ENCODE results near the gene TANC1. TPM values are rescaled to one million over a fixed set of nuclear protein-coding genes. Genes with fewer than 3 reads are reported as not detected.
A peak's percentile ranks its signal among the peaks of the same experiment; 100 is the strongest.

TANC1 gene
- total and polyA plus RNA-seq, 2 of the 4 experiments (the other 2 are of a cell fraction): 10.2 to 12.9 TPM

DNA sequence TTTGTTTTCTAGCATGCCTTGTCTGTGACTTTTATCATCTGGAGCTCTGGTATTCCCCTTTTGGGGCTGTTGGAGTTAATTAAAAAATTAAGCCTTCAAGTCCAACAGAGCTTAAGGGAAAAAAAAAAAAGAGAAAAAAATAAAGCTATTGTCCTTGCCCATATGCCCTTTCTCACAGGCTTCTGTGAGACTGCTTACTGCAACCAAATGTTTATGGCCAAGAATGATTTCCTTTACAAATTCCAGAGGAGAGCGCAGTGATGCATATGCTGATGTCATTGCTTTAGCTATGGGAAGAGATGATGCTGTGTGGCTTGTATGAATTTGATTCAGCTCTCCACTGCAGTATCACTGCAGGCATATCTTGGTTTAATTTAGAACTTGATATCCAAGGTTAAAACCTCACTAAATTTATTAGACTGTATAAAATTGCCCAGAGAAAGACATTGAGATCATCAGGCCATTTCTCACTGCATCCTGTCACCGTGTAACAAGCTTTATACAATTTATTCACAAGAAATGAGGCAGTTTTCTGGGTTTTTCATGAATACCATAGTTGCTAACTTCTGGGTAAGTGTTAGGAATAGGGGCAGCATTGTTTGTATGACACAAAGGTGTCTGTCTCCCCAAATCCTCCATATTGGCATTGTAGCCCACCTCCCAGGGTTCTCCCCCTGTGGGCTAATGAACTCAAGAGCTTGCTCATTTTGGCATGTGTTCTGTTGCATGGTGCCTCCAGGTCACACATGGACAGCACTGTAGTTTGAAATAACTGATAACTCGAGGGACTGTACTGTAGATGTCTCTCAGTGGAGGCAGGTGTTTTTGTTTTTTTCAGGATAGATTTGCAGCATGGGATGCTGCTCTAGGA lies 85.0 kb downstream of the TANC1 start (continued):
- TF ChIP-seq NFE2L2 (IDR thresholded peaks at IDR 0.05; ENCODE audit: low read depth, low read length): peak; percentile 57; the same call in 1 of the 2 replicates
- peak; percentile 51 for TF ChIP-seq CEBPB (IDR thresholded peaks at IDR 0.05; ENCODE audit: low read depth, low read length)
- no peak for TF ChIP-seq CHD1 (IDR thresholded peaks at IDR 0.05; ENCODE audit: low read depth, low read length)
- TF ChIP-seq MAZ (IDR thresholded peaks at IDR 0.05; ENCODE audit: borderline replicate concordance, low read depth, low read length): no peak

DNA sequence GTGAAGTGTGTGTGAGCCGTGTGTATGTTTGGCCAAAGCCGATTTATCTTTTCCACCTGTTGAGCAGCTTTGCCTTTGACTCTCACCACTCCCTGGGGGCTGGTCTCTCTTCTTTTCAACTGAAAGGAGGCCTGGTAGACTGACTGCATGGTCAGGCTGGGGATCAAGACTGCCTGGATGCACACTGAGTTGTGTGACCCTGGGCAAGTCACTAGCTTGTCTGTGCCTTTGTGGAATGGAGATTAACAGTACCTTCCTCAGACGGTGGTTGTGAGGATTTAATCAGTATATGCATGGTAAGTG lies 85.5 kb downstream of the TANC1 start:
- DNase-seq (no peak), ATAC-seq (ENCODE audit: low read depth) (no peak)
- in situ Hi-C loops (cut with MboI; ENCODE audit: low sequenced_read_pairs): no loop called here
- peaks cover 28% of the 10 kb centered on the region for H3K9me1 ChIP-seq (ENCODE audit: insufficient read depth, low read length)
- no peak overlapping the region for H3K4me2 ChIP-seq (ENCODE audit: low read depth, low read length)
- BruUV-seq (replicated peaks): no TSS peak
- H2AFZ ChIP-seq (replicated peaks; ENCODE audit: low read length, poor library complexity): no peak overlapping the region
- H2BK20ac ChIP-seq (ENCODE audit: low read depth, low read length): peak overlapping the region; percentile 60
- peak overlapping the region; percentile 65 for H3K27ac ChIP-seq (ENCODE audit: insufficient read depth, low read length)
- peak overlapping the region; percentile 32 for H3K4ac ChIP-seq (ENCODE audit: low read depth, low read length)
- peaks cover 5% of the 10 kb centered on the region; the same call in 1 of the 2 replicates for H4K20me1 ChIP-seq (ENCODE audit: insufficient read depth, low read length)
- no peaks in the 10 kb centered on the region for H3K9me3 ChIP-seq (ENCODE audit: control insufficient read depth, insufficient read depth, low read length)
- H2BK120ac ChIP-seq (ENCODE audit: low read depth, low read length): peak overlapping the region; percentile 41
- WGBS, 2 experiments (ENCODE audit: extremely low coverage in 2 of 2, insufficient read length in 1 of 2): 83% methylated on average over 1 of the region's 3 CpGs; no CpG with 5 or more reads in 1 of the 2 experiments
- peaks cover 2% of the 10 kb centered on the region; the same call in 1 of the 2 replicates for H3K36me3 ChIP-seq (ENCODE audit: control insufficient read depth, insufficient read depth, low read length)
- peak overlapping the region; percentile 8 for H4K91ac ChIP-seq (ENCODE audit: insufficient read depth, low read depth, low read length)
- dilution Hi-C loops (cut with HindIII; ENCODE audit: low sequenced_read_pairs, unreplicated experiment): no loop called here
- peak overlapping the region; percentile 48; the same call in 1 of the 2 replicates for H3K18ac ChIP-seq (ENCODE audit: low read depth, low read length)
- H3K4me3 ChIP-seq (ENCODE audit: insufficient read depth, low read depth, low read length): no peak overlapping the region
- CTCF ChIA-PET: no interaction called here
- no peak overlapping the region for H2AK9ac ChIP-seq (replicated peaks; ENCODE audit: low read depth, low read length, poor library complexity)
- peak overlapping the region; percentile 10 for H2BK5ac ChIP-seq (ENCODE audit: low read depth, low read length, poor library complexity, severe bottlenecking)
- H2BK15ac ChIP-seq (ENCODE audit: low read depth, low read length): peak overlapping the region; percentile 54; the same call in 2 of the 3 replicates
- H2AK5ac ChIP-seq (ENCODE audit: low read depth, low read length): peak overlapping the region; percentile 63
- H3K23ac ChIP-seq (ENCODE audit: low read depth, low read length): no peak overlapping the region
- no peak overlapping the region; the same call in 1 of the 2 replicates for H3K9ac ChIP-seq (ENCODE audit: low read depth, low read length)
- 0 out of 2 replicates have a peak overlapping the region, but pooled peaks have one; percentile 5 for H3K14ac ChIP-seq (replicated peaks; ENCODE audit: low read depth, low read length)
- no peaks in the 10 kb centered on the region for H3K27me3 ChIP-seq (ENCODE audit: control insufficient read depth, insufficient read depth, low read length)
- no peak overlapping the region for H3K56ac ChIP-seq (ENCODE audit: extremely low read depth, insufficient read depth, low read length)
- peak overlapping the region; percentile 44; the same call in 1 of the 2 replicates for H4K5ac ChIP-seq (ENCODE audit: low read depth, low read length)
- POLR2A ChIA-PET (ENCODE audit: unreplicated experiment): no interaction called here
- peaks cover 23% of the 10 kb centered on the region for H3K4me1 ChIP-seq (ENCODE audit: control insufficient read depth, insufficient read depth, low read length)
- intact Hi-C loops (cut with micrococcal nuclease): no loop called here
- peak overlapping the region in 1 of 2 experiments; percentile 7; a peak in 1 of 4 replicates for H4K8ac ChIP-seq (ENCODE audit: low read depth in 2 of 2, low read length in 2 of 2)
- peaks cover 34 to 78% of the 10 kb centered on the region in 2 experiments for H3K79me1 ChIP-seq (ENCODE audit: low read depth in 1 of 2, low read length in 2 of 2)
- TF ChIP-seq SMC3 (IDR thresholded peaks at IDR 0.05; ENCODE audit: low read depth, low read length): no peak
- TF ChIP-seq NFE2L2 (IDR thresholded peaks at IDR 0.05; ENCODE audit: low read depth, low read length): no peak
- TF ChIP-seq, protein P1, sequence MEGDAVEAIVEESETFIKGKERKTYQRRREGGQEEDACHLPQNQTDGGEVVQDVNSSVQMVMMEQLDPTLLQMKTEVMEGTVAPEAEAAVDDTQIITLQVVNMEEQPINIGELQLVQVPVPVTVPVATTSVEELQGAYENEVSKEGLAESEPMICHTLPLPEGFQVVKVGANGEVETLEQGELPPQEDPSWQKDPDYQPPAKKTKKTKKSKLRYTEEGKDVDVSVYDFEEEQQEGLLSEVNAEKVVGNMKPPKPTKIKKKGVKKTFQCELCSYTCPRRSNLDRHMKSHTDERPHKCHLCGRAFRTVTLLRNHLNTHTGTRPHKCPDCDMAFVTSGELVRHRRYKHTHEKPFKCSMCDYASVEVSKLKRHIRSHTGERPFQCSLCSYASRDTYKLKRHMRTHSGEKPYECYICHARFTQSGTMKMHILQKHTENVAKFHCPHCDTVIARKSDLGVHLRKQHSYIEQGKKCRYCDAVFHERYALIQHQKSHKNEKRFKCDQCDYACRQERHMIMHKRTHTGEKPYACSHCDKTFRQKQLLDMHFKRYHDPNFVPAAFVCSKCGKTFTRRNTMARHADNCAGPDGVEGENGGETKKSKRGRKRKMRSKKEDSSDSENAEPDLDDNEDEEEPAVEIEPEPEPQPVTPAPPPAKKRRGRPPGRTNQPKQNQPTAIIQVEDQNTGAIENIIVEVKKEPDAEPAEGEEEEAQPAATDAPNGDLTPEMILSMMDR (conservative IDR thresholded peaks at IDR 0.05; ENCODE audit: low read depth, low read length): no peak
- TF ChIP-seq RAD21 (IDR thresholded peaks at IDR 0.05; ENCODE audit: low read length): no peak
- no peak for TF ChIP-seq MAZ (IDR thresholded peaks at IDR 0.05; ENCODE audit: borderline replicate concordance, low read depth, low read length)
- no peak for TF ChIP-seq CEBPB (IDR thresholded peaks at IDR 0.05; ENCODE audit: low read depth, low read length)
- TF ChIP-seq RFX5 (IDR thresholded peaks at IDR 0.05; ENCODE audit: low read depth, low read length): no peak
- TF ChIP-seq CHD1 (IDR thresholded peaks at IDR 0.05; ENCODE audit: low read depth, low read length): no peak
- TF ChIP-seq RCOR1 (IDR thresholded peaks at IDR 0.05; ENCODE audit: insufficient replicate concordance, low read length): no peak
- TF ChIP-seq, protein P2, sequence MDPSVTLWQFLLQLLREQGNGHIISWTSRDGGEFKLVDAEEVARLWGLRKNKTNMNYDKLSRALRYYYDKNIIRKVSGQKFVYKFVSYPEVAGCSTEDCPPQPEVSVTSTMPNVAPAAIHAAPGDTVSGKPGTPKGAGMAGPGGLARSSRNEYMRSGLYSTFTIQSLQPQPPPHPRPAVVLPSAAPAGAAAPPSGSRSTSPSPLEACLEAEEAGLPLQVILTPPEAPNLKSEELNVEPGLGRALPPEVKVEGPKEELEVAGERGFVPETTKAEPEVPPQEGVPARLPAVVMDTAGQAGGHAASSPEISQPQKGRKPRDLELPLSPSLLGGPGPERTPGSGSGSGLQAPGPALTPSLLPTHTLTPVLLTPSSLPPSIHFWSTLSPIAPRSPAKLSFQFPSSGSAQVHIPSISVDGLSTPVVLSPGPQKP (IDR thresholded peaks at IDR 0.05; ENCODE audit: borderline replicate concordance, low read depth, low read length): no peak
- TF ChIP-seq BHLHE40 (IDR thresholded peaks at IDR 0.05; ENCODE audit: low read depth, low read length): no peak

Data from IMR-90 (cell line).